Cerebellar cortex (tissue), 1 donor: ENCODE data around the gene ABCG1.

Experiments used
- DNase-seq: peaks from one replicate; pipeline ENCODE4 v3.0.0-alpha.2; 2015; ENCODE audit warnings: low spot score

ABCG1 gene

GRCh38 chr21:42321231-42321630 is 102.3 kb downstream of the ABCG1 start:
- DNase-seq = no peak

- no peak for DNase-seq
Measured at GRCh38 chr21:42321845-42322244, 102.9 kb downstream of the ABCG1 start.

GRCh38 chr21:42324896-42325295 is 106.0 kb downstream of the ABCG1 start:
- no peak for DNase-seq

- no peak for DNase-seq
Measured at GRCh38 chr21:42330380-42331371, 111.7 kb downstream of the ABCG1 start.

- no peak for DNase-seq
Measured at GRCh38 chr21:42331660-42332059, 112.7 kb downstream of the ABCG1 start.

GRCh38 chr21:42332557-42333317 is 113.8 kb downstream of the ABCG1 start:
- DNase-seq = no peak

GRCh38 chr21:42336054-42336453 is 117.1 kb downstream of the ABCG1 start:
- DNase-seq = no peak

GRCh38 chr21:42337276-42337675 is 118.3 kb downstream of the ABCG1 start:
- no peak for DNase-seq

- peak; percentile 82 for DNase-seq
Measured at GRCh38 chr21:42337830-42338728, 119.1 kb downstream of the ABCG1 start.

GRCh38 chr21:42338729-42339715 is 120.1 kb downstream of the ABCG1 start:
- no peak for DNase-seq

GRCh38 chr21:42340187-42341050 is 121.5 kb downstream of the ABCG1 start:
- no peak for DNase-seq

- no peak for DNase-seq
Measured at GRCh38 chr21:42341776-42342542, 123.0 kb downstream of the ABCG1 start.

GRCh38 chr21:42343101-42343500 is 124.2 kb downstream of the ABCG1 start:
- no peak for DNase-seq

GRCh38 chr21:42343556-42343955 is 124.6 kb downstream of the ABCG1 start:
- DNase-seq = no peak

GRCh38 chr21:42343963-42344510 is 125.1 kb downstream of the ABCG1 start:
- DNase-seq = no peak

GRCh38 chr21:42344631-42345030 is 125.7 kb downstream of the ABCG1 start:
- no peak for DNase-seq

- DNase-seq = no peak
Measured at GRCh38 chr21:42346441-42346840, 127.5 kb downstream of the ABCG1 start.
